ENCODE measurements around the gene KANSL2. TPM values are rescaled to one million over a fixed set of nuclear protein-coding genes. Genes with fewer than 3 reads are reported as not detected.

The KANSL2 gene
- total RNA-seq, 1 experiment from 2014 or later: 56.6 TPM

DNA sequence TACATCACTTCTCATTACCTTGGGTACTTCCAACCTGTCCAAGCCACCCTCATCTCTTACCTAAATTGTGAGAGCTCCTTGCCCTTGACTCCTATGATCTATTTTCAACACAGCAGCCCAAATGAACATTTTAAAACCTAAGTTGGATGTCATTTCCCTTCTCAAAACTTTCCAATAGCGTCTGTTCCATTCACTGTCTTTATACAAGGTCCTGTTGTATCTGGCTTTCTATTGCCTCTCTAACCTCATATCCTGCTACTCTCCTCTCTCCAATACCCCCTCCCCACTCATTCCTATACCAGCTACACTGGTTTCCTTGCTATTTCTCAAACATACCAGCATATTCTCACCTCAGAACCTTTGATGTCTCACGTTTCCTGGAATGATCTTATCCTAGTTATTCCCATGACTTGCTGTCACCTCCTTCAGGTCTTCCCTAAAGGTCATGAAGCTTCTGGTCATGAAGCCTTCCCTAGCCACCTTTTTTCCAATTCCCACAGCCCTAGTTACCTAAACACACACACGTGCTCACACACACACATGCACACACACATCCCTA, 4.1 kb upstream of the KANSL2 start:
- Histone ChIP-seq H3K18ac (ENCODE audit: insufficient read length, low read depth, low read length) (no peak overlapping the region), H2BK15ac (ENCODE audit: low read depth, low read length) (no peak overlapping the region), H3K27me3 (ENCODE audit: insufficient read depth, low read length) (no peaks in the 10 kb centered on the region), H3K27ac (ENCODE audit: insufficient read length, low read depth, low read length) (no peak overlapping the region), H4K20me1 (ENCODE audit: control insufficient read depth, insufficient read depth, insufficient read length) (peaks cover 2% of the 10 kb centered on the region), H3K4me2 (ENCODE audit: insufficient read depth, insufficient read length, low read length) (no peak overlapping the region), H4K5ac (ENCODE audit: insufficient read length, low read depth, low read length) (no peak overlapping the region), H3K79me2 (ENCODE audit: insufficient read depth, low read length) (peaks cover 10% of the 10 kb centered on the region), H3K9ac (ENCODE audit: extremely low read depth, insufficient read length, low read length) (no peak overlapping the region), H3K4ac (ENCODE audit: low read depth, low read length) (no peak overlapping the region), H3K79me1 (ENCODE audit: insufficient read depth, low read depth, low read length, poor library complexity, severe bottlenecking) (no peaks in the 10 kb centered on the region), H3K56ac (ENCODE audit: insufficient read length, low read depth, low read length) (peak overlapping the region; percentile 42), H2BK12ac (ENCODE audit: insufficient read length, low read depth, low read length) (no peak overlapping the region), H4K8ac (replicated peaks; ENCODE audit: insufficient read length, low read depth, low read length) (peak overlapping the region; percentile 20), H4K91ac (ENCODE audit: insufficient read length, low read depth, low read length) (no peak overlapping the region), H3T11ph (ENCODE audit: low read length) (no peak overlapping the region), H3K23ac (ENCODE audit: insufficient read length, low read depth, low read length) (peak overlapping the region; percentile 42), H3K9me3 (ENCODE audit: control insufficient read depth, low read depth, low read length) (no peaks in the 10 kb centered on the region), H2BK5ac (ENCODE audit: insufficient read length, low read length) (no peak overlapping the region), H2BK20ac (ENCODE audit: low read depth, low read length, poor library complexity, severe bottlenecking) (no peak overlapping the region), H3K4me1 (ENCODE audit: insufficient read depth, low read length) (no peaks in the 10 kb centered on the region), H3K23me2 (ENCODE audit: insufficient read length, low read depth, low read length, poor library complexity, severe bottlenecking) (peaks cover 3% of the 10 kb centered on the region), H3K14ac (ENCODE audit: insufficient read depth, low read length) (no peak overlapping the region), H2AFZ (ENCODE audit: low read length) (no peak overlapping the region), H2AK5ac (ENCODE audit: insufficient read length, low read length) (no peak overlapping the region), H2BK120ac (ENCODE audit: low read depth, low read length, poor library complexity, severe bottlenecking) (no peak overlapping the region)
- Mint-ChIP-seq H3K9me3 (no peaks in the 10 kb centered on the region), H3K27me3 (ENCODE audit: low read depth) (peaks cover 1% of the 10 kb centered on the region; the same call in 1 of the 2 replicates), H3K4me1 (peaks cover 0 to 4% of the 10 kb centered on the region in 2 experiments; a peak in 1 of 4 replicates), H3K4me3 (no peak overlapping the region), H3K27ac (no peak overlapping the region; a peak in 1 of 7 replicates), H3K36me3 (ENCODE audit: insufficient read depth in 1 of 3, low read depth in 3 of 3) (peaks cover 8 to 41% (median 16%) of the 10 kb centered on the region in 3 experiments; a peak in 6 of 7 replicates)
- no CpG with 5 or more reads among the region's 3 CpGs for WGBS (ENCODE audit: extremely low coverage, insufficient read length, low lambda C conversion rate)
- no peak for DNase-seq
- TF ChIP-seq, protein P1, sequence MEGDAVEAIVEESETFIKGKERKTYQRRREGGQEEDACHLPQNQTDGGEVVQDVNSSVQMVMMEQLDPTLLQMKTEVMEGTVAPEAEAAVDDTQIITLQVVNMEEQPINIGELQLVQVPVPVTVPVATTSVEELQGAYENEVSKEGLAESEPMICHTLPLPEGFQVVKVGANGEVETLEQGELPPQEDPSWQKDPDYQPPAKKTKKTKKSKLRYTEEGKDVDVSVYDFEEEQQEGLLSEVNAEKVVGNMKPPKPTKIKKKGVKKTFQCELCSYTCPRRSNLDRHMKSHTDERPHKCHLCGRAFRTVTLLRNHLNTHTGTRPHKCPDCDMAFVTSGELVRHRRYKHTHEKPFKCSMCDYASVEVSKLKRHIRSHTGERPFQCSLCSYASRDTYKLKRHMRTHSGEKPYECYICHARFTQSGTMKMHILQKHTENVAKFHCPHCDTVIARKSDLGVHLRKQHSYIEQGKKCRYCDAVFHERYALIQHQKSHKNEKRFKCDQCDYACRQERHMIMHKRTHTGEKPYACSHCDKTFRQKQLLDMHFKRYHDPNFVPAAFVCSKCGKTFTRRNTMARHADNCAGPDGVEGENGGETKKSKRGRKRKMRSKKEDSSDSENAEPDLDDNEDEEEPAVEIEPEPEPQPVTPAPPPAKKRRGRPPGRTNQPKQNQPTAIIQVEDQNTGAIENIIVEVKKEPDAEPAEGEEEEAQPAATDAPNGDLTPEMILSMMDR (conservative IDR thresholded peaks at IDR 0.05): no peak

All from H9 (cell line).